Stomach (tissue), 19 donors: ENCODE results near the gene CDKN1A. TPM values are rescaled to one million over a fixed set of nuclear protein-coding genes. Genes with fewer than 3 reads are reported as not detected.

Source experiments
- DNase-seq, 2 donors: peaks; one replicate each; pipeline versions ENCODE4 v3.0.0 to v3.0.0-alpha.2; 2013 to 2019
- H3K27ac ChIP-seq, 5 donors: fragments of 200-600 bp in 4 of 5; sonication (generic) in 4 of 5; one replicate each; pipeline ENCODE4 v1.5.1; 2013 to 2019; ENCODE audit warnings: mild to moderate bottlenecking in 1 of 5, moderate library complexity in 1 of 5
- H3K27me3 ChIP-seq, 3 donors: fragments of 200-600 bp; sonication (generic); one replicate each; pipeline ENCODE4 v1.5.1; 2017 to 2019; ENCODE audit warnings: mixed run types in 1 of 3
- H3K36me3 ChIP-seq, 4 donors: fragments of 200-600 bp; sonication (generic); 1 replicate in 3 of 4; 2 replicates in 1 of 4; pipeline ENCODE4 v1.5.1; 2016 to 2019
- H3K4me1 ChIP-seq, 4 donors: fragments of 200-600 bp; sonication (generic); one replicate each; pipeline ENCODE4 v1.5.1; 2016 to 2019
- H3K4me3 ChIP-seq, 4 donors: fragments of 200-600 bp; sonication (generic) in 3 of 4; one replicate each; pipeline ENCODE4 v1.5.1; 2016 to 2019; ENCODE audit warnings: mild to moderate bottlenecking in 1 of 4
- H3K9me3 ChIP-seq, 4 donors: fragments of 200-600 bp; sonication (generic); one replicate each; pipeline ENCODE4 v1.5.1; 2016 to 2019
- EP300 ChIP-seq: sonication (generic); formaldehyde crosslinking; IDR thresholded peaks from one replicate; pipeline ENCODE4 v1.6.1; 2017; ENCODE audit warnings: antibody characterized with exemption
- POLR2A ChIP-seq, 4 donors: fragments of 450-650 bp; IDR thresholded peaks; one replicate each; pipeline ENCODE4 v1.6.1; 2016; ENCODE audit warnings: antibody characterized with exemption in 4 of 4, control low read depth in 2 of 4, mild to moderate bottlenecking in 1 of 4, moderate library complexity in 1 of 4
- POLR2AphosphoS5 ChIP-seq, 3 donors: sonication (generic); formaldehyde crosslinking; IDR thresholded peaks; one replicate each; pipeline ENCODE4 v1.6.1; 2016; ENCODE audit warnings: antibody characterized with exemption in 3 of 3
- WGBS, 5 donors: extraction: QIAGEN DNeasy Blood & Tissue Kit in 3 of 5; methylation state at CpG; one replicate each; pipeline versions ENCODE4 v1.1.5 to v1.1.7; 2013 to 2018; 5-methylcytosine and 5-hydroxymethylcytosine counted together
- intact Hi-C: fragments of 100-400 bp; cut with DNase I; formaldehyde crosslinking; loops from one replicate; pipeline ENCODE4 v1.15.1; 2023; ENCODE audit warnings: low total_unique reads
- long read RNA-seq, 10 donors: transcript quantifications; one replicate each; lab custom pipeline, GENCODE V29; 2026
- polyA plus RNA-seq, 3 donors: library from polyadenylated mRNA; stranded (reverse); fragments of 200-250 nt; gene quantifications; one replicate each; pipeline ENCODE4 v1.2.3, GENCODE V29; 2013
- total RNA-seq, 5 donors: library from RNA; depleted of rRNA; stranded (reverse); fragments of >200 nt; gene quantifications; one replicate each; pipeline versions ENCODE4 v1.1.0 to v1.2.3, GENCODE V29; 2014 to 2016
- TF ChIP-seq, protein P1 (sequence below), 7 experiments: fragments of 450-650 bp in 4 of 7; fragments of 200-600 bp in 3 of 7; sonication (generic) in 3 of 7; IDR thresholded peaks; one replicate each; pipeline ENCODE4 v1.5.1; 2016 to 2019; ENCODE audit warnings: antibody characterized with exemption in 7 of 7, control low read depth in 2 of 7, mild to moderate bottlenecking in 1 of 7
- donor health status: healthy with polysubstance abuse.
- donor health status: Bipolar disorder and iron deficiency.
- donor health status: healthy.

CDKN1A gene
- total RNA-seq = 100 to 1,000 TPM in 1 of 5 donors, 10 to 100 TPM in 4; 41.4 to 116 (median 47.3) TPM
- 100 to 1,000 TPM in 1 of 3 donors, 10 to 100 TPM in 2; 36.5 to 118 (median 75.5) TPM for polyA plus RNA-seq
- long read RNA-seq, donor 1, transcript CDKN1A-201 (3 exons, 2,180 nt) = major isoform, 6 of 6 reads
- long read RNA-seq, donor 1, partial matches to known transcripts = 0 of 6 reads
- long read RNA-seq, donor 1, other reads (novel, unspliced or antisense) = 0 of 6 reads
- long read RNA-seq, donor 2, transcript CDKN1A-201 (3 exons, 2,180 nt) = major isoform, 20 of 46 reads
- long read RNA-seq, donor 2, partial matches to known transcripts = 24 of 46 reads
- long read RNA-seq, donor 2, other reads (novel, unspliced or antisense) = 0 of 46 reads
- long read RNA-seq, donor 3, partial matches to known transcripts = 0 of 5 reads
- long read RNA-seq, donor 3, other reads (novel, unspliced or antisense) = 0 of 5 reads
- long read RNA-seq, donor 4, partial matches to known transcripts = 0 of 1 reads
- long read RNA-seq, donor 4, other reads (novel, unspliced or antisense) = 0 of 1 reads
- long read RNA-seq, donor 5, transcript CDKN1A-201 (3 exons, 2,180 nt) = major isoform, 9 of 9 reads
- long read RNA-seq, donor 5, partial matches to known transcripts = 0 of 9 reads
- long read RNA-seq, donor 5, other reads (novel, unspliced or antisense) = 0 of 9 reads
- long read RNA-seq, donor 6, transcript CDKN1A-201 (3 exons, 2,180 nt) = major isoform, 30 of 30 reads
- long read RNA-seq, donor 6, partial matches to known transcripts = 0 of 30 reads
- long read RNA-seq, donor 6, other reads (novel, unspliced or antisense) = 0 of 30 reads
- long read RNA-seq, donor 7, transcript CDKN1A-201 (3 exons, 2,180 nt) = major isoform, 13 of 14 reads
- long read RNA-seq, donor 7, partial matches to known transcripts = 0 of 14 reads
- long read RNA-seq, donor 7, other reads (novel, unspliced or antisense) = 0 of 14 reads
- long read RNA-seq, donor 8, transcript CDKN1A-201 (3 exons, 2,180 nt) = major isoform, 7 of 7 reads
- long read RNA-seq, donor 8, partial matches to known transcripts = 0 of 7 reads
- long read RNA-seq, donor 8, other reads (novel, unspliced or antisense) = 0 of 7 reads
- long read RNA-seq, donor 9, partial matches to known transcripts = 0 of 4 reads
- long read RNA-seq, donor 9, other reads (novel, unspliced or antisense) = 0 of 4 reads
- long read RNA-seq, donor 10, transcript CDKN1A-201 (3 exons, 2,180 nt) = major isoform, 7 of 7 reads
- long read RNA-seq, donor 10, partial matches to known transcripts = 0 of 7 reads
- long read RNA-seq, donor 10, other reads (novel, unspliced or antisense) = 0 of 7 reads

DNA sequence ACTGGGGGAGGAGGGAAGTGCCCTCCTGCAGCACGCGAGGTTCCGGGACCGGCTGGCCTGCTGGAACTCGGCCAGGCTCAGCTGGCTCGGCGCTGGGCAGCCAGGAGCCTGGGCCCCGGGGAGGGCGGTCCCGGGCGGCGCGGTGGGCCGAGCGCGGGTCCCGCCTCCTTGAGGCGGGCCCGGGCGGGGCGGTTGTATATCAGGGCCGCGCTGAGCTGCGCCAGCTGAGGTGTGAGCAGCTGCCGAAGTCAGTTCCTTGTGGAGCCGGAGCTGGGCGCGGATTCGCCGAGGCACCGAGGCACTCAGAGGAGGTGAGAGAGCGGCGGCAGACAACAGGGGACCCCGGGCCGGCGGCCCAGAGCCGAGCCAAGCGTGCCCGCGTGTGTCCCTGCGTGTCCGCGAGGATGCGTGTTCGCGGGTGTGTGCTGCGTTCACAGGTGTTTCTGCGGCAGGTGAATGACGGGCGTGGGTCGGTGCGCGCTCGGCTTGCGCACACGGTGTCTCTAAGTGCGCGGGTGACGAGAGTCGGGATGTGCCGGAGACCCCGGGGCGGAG is at the start of gene CDKN1A:
Gene CDKN1A (plus strand): TSS at position 227 of the 555 bp plus-strand sequence. CDS start 5,388 bp downstream, outside the sequence.
- intact Hi-C loops = no loop called here
- H3K27me3 ChIP-seq = no peaks in the 10 kb centered on the region
- peak; percentile 97 to 98 for DNase-seq
- peaks cover 3 to 14% (median 7%) of the 10 kb centered on the region in 4 donors for H3K36me3 ChIP-seq
- peaks cover 38 to 61% (median 55%) of the 10 kb centered on the region in 4 donors for H3K4me1 ChIP-seq
- H3K27ac ChIP-seq = peak within 1 kb of the TSS; percentile 93 to 99 (median 99)
- 0 to 1% (median 0%) methylated on average over 5 to 63 of the region's 63 CpGs for WGBS, 5 donors
- TF ChIP-seq EP300 (no peak), POLR2AphosphoS5 (IDR thresholded peaks at IDR 0.05) (peak; percentile 77 to 100 (median 99)), POLR2A (IDR thresholded peaks at IDR 0.05) (peak in 3 of 4 donors; percentile 30 to 97 (median 87))
- TF ChIP-seq, protein P1, sequence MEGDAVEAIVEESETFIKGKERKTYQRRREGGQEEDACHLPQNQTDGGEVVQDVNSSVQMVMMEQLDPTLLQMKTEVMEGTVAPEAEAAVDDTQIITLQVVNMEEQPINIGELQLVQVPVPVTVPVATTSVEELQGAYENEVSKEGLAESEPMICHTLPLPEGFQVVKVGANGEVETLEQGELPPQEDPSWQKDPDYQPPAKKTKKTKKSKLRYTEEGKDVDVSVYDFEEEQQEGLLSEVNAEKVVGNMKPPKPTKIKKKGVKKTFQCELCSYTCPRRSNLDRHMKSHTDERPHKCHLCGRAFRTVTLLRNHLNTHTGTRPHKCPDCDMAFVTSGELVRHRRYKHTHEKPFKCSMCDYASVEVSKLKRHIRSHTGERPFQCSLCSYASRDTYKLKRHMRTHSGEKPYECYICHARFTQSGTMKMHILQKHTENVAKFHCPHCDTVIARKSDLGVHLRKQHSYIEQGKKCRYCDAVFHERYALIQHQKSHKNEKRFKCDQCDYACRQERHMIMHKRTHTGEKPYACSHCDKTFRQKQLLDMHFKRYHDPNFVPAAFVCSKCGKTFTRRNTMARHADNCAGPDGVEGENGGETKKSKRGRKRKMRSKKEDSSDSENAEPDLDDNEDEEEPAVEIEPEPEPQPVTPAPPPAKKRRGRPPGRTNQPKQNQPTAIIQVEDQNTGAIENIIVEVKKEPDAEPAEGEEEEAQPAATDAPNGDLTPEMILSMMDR (IDR thresholded peaks at IDR 0.05) = peak in 1 of 7 experiments; percentile 50
- peak within 1 kb of the TSS; percentile 63 to 90 (median 78) for H3K4me3 ChIP-seq
- H3K9me3 ChIP-seq = no peaks in the 10 kb centered on the region

DNA sequence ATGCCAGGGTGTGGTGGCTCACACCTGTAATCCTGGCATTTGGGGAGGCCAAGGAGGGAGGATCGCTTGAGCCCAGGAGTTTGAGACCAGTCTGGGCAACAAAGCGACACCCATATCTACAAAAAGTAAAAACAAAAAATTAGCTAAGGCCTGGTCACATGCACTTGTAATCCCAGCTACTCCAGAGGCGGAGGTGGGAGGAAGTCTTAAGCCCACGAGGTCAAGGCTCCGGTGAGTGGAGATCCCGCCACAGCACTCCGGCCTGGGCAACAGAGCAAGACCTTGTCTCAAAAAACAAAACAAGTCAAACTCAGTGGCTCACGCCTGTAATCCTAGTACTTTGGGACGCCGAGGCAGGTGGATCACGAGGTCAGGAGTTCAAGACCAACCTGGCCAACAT is 48.7 kb upstream of the CDKN1A start:
- Histone ChIP-seq H3K27ac (peak overlapping the region in 3 of 5 donors; percentile 59 to 85 (median 79)), H3K27me3 (no peaks in the 10 kb centered on the region), H3K36me3 (no peaks in the 10 kb centered on the region), H3K4me1 (peaks cover 29 to 47% (median 39%) of the 10 kb centered on the region in 4 donors), H3K9me3 (no peaks in the 10 kb centered on the region), H3K4me3 (no peak overlapping the region)
- DNase-seq = no peak
- 90 to 95% (median 93%) methylated on average over 10 to 11 of the region's 11 CpGs for WGBS, 5 donors
- intact Hi-C loops = loop anchor here (10.0 kb wide), 1 partner anchor 125 kb away; no protein-coding TSS in a partner anchor
- TF ChIP-seq POLR2AphosphoS5 (IDR thresholded peaks at IDR 0.05) (no peak), POLR2A (IDR thresholded peaks at IDR 0.05) (no peak), EP300 (no peak)
- TF ChIP-seq, protein P1 (IDR thresholded peaks at IDR 0.05) = no peak

DNA sequence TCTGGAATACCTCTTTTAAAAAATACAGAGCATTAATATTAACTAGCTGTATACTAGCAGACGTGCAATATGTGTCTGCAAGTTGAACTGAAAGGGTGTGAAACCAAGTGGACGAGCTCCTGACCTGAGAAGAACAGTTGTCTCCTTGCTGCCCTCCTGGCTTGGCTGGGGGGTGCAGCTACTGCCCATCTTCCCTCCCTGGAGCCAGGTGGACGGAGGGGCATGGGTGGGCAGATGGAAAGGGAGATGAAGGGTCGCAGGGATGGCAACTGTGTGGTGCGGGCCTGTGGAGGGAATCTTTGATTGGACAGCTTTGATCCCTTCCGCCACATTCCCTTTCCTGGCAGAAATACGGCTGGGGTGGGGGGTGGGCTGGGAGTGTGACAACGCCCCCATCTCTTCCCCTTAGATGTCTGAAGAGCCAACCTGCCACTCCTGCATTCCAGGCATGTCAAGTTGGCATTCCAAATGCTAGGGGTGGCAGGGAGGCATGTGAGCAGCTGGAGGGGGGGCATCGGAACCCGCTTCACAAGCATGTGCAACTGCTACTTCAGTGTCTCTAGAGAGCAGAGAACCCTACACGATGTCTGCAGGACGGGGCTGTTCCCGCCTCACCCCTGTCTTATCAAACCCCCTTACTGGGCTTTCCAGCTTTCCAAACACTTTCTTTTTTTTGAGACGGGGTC is 47.0 kb upstream of the CDKN1A start:
- no peak for DNase-seq
- H3K4me1 ChIP-seq = peaks cover 22 to 40% (median 31%) of the 10 kb centered on the region in 4 donors
- no peak overlapping the region for H3K27ac ChIP-seq
- intact Hi-C loops = no loop called here
- H3K9me3 ChIP-seq = no peaks in the 10 kb centered on the region
- no peaks in the 10 kb centered on the region for H3K36me3 ChIP-seq
- H3K27me3 ChIP-seq = no peaks in the 10 kb centered on the region
- TF ChIP-seq POLR2A (IDR thresholded peaks at IDR 0.05) (no peak), EP300 (no peak)
- TF ChIP-seq, protein P1 (IDR thresholded peaks at IDR 0.05) = no peak
- 81 to 88% (median 82%) methylated on average over 14 of the region's 14 CpGs for WGBS, 5 donors
- no peak overlapping the region for H3K4me3 ChIP-seq
